SU-DHL-6 (cell line): ENCODE measurements around the gene PRKACA.

Experiments used
- H2AFZ ChIP-seq: fragments of 200-600 bp; sonication (generic); 2 replicates; pipeline ENCODE4 v1.6.1; 2014; ENCODE audit warnings: low read depth, mild to moderate bottlenecking, moderate library complexity, mixed read lengths, antibody characterized with exemption, low read length; ENCODE audit not compliant: severe bottlenecking
- H3F3A ChIP-seq: fragments of 200-600 bp; shearing (Covaris generic); 2 replicates; pipeline ENCODE4 v1.6.0; 2016; ENCODE audit warnings: antibody characterized with exemption, mild to moderate bottlenecking; ENCODE audit not compliant: insufficient read depth
- H3K27ac ChIP-seq: fragments of 200-600 bp; sonication (generic); 2 replicates; pipeline ENCODE4 v1.5.1; 2016; ENCODE audit warnings: low read depth, mild to moderate bottlenecking, low read length, moderate library complexity, mixed read lengths
- H3K27me3 ChIP-seq: fragments of 200-600 bp; sonication (generic), shearing (Covaris generic); 2 replicates; pipeline ENCODE4 v1.6.0; 2014; ENCODE audit warnings: mild to moderate bottlenecking, low read length
- H3K36me3 ChIP-seq: fragments of 200-600 bp; sonication (generic); 2 replicates; pipeline ENCODE4 v1.6.1; 2014; ENCODE audit warnings: mild to moderate bottlenecking, low read length, mixed read lengths
- H3K4me2 ChIP-seq: fragments of 300-600, 200-600 bp; shearing (Covaris generic), sonication (generic); 2 replicates; pipeline ENCODE4 v1.6.0; 2014; ENCODE audit warnings: low read length, low read depth, mild to moderate bottlenecking; ENCODE audit not compliant: poor library complexity, severe bottlenecking
- H3K4me3 ChIP-seq: fragments of 200-600 bp; sonication (generic); 2 replicates; pipeline ENCODE4 v1.5.1; 2014; ENCODE audit warnings: antibody characterized with exemption, low read length, mild to moderate bottlenecking, mixed read lengths; ENCODE audit not compliant: insufficient read depth, poor library complexity, severe bottlenecking
- H3K79me2 ChIP-seq: fragments of 200-600 bp; sonication (generic); 2 replicates; pipeline ENCODE4 v1.6.1; 2014; ENCODE audit warnings: mild to moderate bottlenecking, low read length, moderate library complexity; ENCODE audit not compliant: insufficient read depth
- H3K9ac ChIP-seq: fragments of 200-600 bp; sonication (generic); 2 replicates; pipeline ENCODE4 v1.7.0; 2014; ENCODE audit warnings: mild to moderate bottlenecking, low read length
- H3K9me2 ChIP-seq: fragments of 200-600 bp; sonication (generic); replicated peaks from 2 replicates; pipeline ENCODE4 v1.6.1; 2014; ENCODE audit warnings: low read length; ENCODE audit not compliant: insufficient read depth
- H3K9me3 ChIP-seq: fragments of 200-600 bp; sonication (generic); 2 replicates; pipeline ENCODE4 v1.6.1; 2014; ENCODE audit warnings: low read length, mixed read lengths; ENCODE audit not compliant: insufficient read depth
- H4K20me1 ChIP-seq: fragments of 200-600 bp; sonication (generic); 2 replicates; pipeline ENCODE4 v1.6.1; 2014; ENCODE audit warnings: low read depth, mild to moderate bottlenecking, antibody characterized with exemption, low read length, moderate library complexity, mixed read lengths
- EZH2phosphoT487 ChIP-seq: fragments of 200-600 bp; sonication (generic), shearing (Covaris generic); conservative IDR thresholded peaks from 2 replicates; pipeline ENCODE4 v1.6.1; 2018; ENCODE audit warnings: mild to moderate bottlenecking, antibody characterized with exemption, low read length, moderate library complexity, mixed read lengths
- TF ChIP-seq, protein P1 (sequence below): fragments of 200-600 bp; sonication (generic); IDR thresholded peaks from one replicate; pipeline ENCODE4 v1.5.1; 2017; ENCODE audit warnings: antibody characterized with exemption, mild to moderate bottlenecking, low read length, moderate library complexity; ENCODE audit not compliant: insufficient read depth, poor library complexity, severe bottlenecking

Gene PRKACA

DNA sequence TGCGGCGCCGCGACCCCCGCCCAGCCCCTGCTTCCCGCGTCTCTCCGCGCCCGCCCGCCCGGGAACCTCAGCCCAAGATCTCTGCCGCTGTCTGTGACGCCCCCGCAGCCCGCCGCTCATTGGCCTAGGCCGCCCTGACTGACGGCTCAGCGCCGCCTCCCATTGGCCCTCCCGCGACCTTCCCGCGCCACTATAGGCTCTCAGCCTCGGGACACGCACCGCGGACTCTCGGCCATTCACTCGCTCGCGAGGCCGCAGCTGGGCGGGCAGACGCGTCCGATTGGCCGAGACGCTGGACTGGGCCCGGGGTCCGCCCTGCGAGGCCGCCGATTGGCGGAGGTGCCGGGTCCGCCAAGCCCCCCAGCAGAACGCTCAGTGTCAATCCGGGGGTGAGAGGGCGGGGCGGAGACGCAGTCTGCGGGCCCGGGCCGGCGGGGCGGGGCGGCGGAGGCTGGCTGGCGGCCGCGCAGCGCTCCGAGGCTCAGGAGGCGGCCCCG, at the start of gene PRKACA:
TSS of gene PRKACA (minus strand) at position 95 of the 497 bp plus-strand sequence. CDS start 215 bp downstream, outside the sequence.
- no peaks in the 10 kb centered on the region for H3K9me3 ChIP-seq
- no peak within 1 kb of the TSS for H2AFZ ChIP-seq
- H4K20me1 ChIP-seq: 0 out of 2 replicates have a peak, but pooled peaks cover 3% of the 10 kb centered on the region
- peaks cover 28% of the 10 kb centered on the region for H3K79me2 ChIP-seq
- no peaks in the 10 kb centered on the region for H3K27me3 ChIP-seq
- peak within 1 kb of the TSS; percentile 97 for H3K4me3 ChIP-seq
- TF ChIP-seq EZH2phosphoT487: no peak
- TF ChIP-seq, protein P1, sequence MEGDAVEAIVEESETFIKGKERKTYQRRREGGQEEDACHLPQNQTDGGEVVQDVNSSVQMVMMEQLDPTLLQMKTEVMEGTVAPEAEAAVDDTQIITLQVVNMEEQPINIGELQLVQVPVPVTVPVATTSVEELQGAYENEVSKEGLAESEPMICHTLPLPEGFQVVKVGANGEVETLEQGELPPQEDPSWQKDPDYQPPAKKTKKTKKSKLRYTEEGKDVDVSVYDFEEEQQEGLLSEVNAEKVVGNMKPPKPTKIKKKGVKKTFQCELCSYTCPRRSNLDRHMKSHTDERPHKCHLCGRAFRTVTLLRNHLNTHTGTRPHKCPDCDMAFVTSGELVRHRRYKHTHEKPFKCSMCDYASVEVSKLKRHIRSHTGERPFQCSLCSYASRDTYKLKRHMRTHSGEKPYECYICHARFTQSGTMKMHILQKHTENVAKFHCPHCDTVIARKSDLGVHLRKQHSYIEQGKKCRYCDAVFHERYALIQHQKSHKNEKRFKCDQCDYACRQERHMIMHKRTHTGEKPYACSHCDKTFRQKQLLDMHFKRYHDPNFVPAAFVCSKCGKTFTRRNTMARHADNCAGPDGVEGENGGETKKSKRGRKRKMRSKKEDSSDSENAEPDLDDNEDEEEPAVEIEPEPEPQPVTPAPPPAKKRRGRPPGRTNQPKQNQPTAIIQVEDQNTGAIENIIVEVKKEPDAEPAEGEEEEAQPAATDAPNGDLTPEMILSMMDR: no peak
- H3K9me2 ChIP-seq: no peaks in the 10 kb centered on the region
- peak within 1 kb of the TSS; percentile 87 for H3K4me2 ChIP-seq
- H3K36me3 ChIP-seq: no peaks in the 10 kb centered on the region
- peak within 1 kb of the TSS; percentile 38 for H3K27ac ChIP-seq
- peaks cover 28% of the 10 kb centered on the region for H3F3A ChIP-seq
- peak within 1 kb of the TSS; percentile 83 for H3K9ac ChIP-seq

DNA sequence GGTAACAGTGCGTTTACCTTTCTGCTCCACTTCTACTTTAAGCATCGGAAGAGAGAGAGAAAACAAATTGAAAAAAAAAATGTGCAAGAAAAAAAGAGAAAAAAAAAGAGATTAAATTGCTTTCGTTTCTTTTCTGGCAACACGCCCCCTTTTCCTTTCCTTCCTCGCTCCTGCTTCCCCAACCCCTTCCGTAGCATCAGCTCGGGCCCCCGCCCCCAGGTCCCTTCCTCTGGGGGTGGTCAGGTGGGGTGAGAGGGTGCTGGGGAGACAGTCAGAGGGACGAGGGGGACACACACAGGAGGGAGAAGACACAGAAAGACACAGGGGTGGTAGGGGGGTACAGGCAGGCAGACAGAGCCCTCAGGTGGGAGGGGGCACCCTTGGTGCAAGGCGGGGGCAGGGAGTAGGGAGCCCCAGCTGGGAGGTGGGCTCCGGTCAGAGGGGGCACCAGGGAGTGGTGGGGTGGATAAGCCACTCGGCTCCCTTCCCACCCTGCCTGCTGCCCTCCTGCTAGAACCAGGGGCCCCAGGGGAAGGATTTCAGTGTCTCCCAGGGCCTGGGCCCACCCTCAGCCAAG, 49.5 kb upstream of the PRKACA start:
- Histone ChIP-seq H3K36me3 (no peaks in the 10 kb centered on the region), H2AFZ (no peak overlapping the region), H3K79me2 (no peaks in the 10 kb centered on the region), H3K4me2 (no peak overlapping the region), H3K27me3 (no peaks in the 10 kb centered on the region), H3F3A (no peaks in the 10 kb centered on the region), H3K9me3 (no peaks in the 10 kb centered on the region), H3K27ac (no peak overlapping the region), H3K4me3 (no peak overlapping the region), H3K9ac (no peak overlapping the region), H4K20me1 (no peaks in the 10 kb centered on the region), H3K9me2 (no peaks in the 10 kb centered on the region)
- TF ChIP-seq, protein P1: no peak
- TF ChIP-seq EZH2phosphoT487: no peak

DNA sequence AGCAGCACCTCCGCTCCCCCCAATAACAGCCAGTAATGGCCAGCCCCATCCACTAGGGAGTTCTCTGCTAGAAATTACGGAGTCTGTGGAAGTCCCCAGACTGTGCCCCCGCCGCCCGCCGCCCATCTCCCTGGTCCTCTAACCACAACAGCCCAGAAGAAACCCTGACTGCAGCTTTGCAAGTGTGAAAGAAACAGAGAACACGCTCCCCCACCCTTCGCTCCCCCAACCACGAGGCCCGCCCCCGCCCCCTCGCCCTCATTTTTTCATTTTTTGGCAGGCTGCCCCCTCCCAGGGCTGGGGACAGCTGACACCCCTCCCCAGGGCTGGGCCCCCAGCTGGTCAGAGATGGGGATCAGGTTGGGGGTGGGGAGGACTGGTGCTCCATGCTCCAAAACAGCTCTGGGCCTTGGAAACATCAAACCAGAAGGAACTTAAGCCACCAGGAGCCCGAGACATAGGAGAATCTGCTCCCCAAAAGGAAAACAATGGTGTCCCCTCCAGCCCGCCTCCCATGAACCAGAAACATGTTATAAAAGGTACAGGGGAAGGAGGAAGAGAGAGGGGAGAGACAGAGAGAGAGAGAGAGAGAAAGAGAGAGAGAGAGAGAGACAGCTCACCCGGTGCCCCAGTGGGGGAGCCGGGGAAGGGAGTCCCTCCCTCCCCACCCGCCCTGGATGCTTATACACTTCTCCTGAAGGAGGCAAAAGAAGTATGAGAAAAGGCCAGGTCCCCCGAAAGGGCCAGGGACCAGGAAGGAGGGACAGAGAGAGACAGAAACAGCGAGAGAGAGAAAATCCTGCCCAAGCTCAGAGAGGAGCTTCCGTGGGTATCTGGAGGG, 48.6 kb upstream of the PRKACA start:
- H3K4me3 ChIP-seq: no peak overlapping the region
- H3K27me3 ChIP-seq: no peaks in the 10 kb centered on the region
- H3K9ac ChIP-seq: no peak overlapping the region
- no peaks in the 10 kb centered on the region for H3F3A ChIP-seq
- no peaks in the 10 kb centered on the region for H3K79me2 ChIP-seq
- no peak for TF ChIP-seq EZH2phosphoT487
- TF ChIP-seq, protein P1: no peak
- H3K9me2 ChIP-seq: no peaks in the 10 kb centered on the region
- no peak overlapping the region for H2AFZ ChIP-seq
- no peaks in the 10 kb centered on the region for H4K20me1 ChIP-seq
- no peak overlapping the region for H3K27ac ChIP-seq
- no peak overlapping the region for H3K4me2 ChIP-seq
- no peaks in the 10 kb centered on the region for H3K36me3 ChIP-seq
- H3K9me3 ChIP-seq: no peaks in the 10 kb centered on the region
